Measurements from ENCODE around the gene TMEM231. TPM values are rescaled to one million over a fixed set of nuclear protein-coding genes. Genes with fewer than 3 reads are reported as not detected.

The TMEM231 gene, protein sequence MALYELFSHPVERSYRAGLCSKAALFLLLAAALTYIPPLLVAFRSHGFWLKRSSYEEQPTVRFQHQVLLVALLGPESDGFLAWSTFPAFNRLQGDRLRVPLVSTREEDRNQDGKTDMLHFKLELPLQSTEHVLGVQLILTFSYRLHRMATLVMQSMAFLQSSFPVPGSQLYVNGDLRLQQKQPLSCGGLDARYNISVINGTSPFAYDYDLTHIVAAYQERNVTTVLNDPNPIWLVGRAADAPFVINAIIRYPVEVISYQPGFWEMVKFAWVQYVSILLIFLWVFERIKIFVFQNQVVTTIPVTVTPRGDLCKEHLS
- total RNA-seq (2022) (5.2 and 6.6 TPM in 2 replicates), Bru-seq, nascent RNA (percentile 41 among the genes with signal in this experiment), BruChase-seq, experiment 1, labeled RNA remaining after a 2-hour chase (percentile 54 among the genes with signal in this experiment), BruChase-seq, experiment 2, labeled RNA remaining after a 6-hour chase (percentile 63 among the genes with signal in this experiment)
- long read RNA-seq, full-length matches to known transcripts = 6 of 10 reads
- long read RNA-seq, partial matches to known transcripts = 1 of 10 reads
- long read RNA-seq, other reads (novel, unspliced or antisense) = 3 of 10 reads

DNA sequence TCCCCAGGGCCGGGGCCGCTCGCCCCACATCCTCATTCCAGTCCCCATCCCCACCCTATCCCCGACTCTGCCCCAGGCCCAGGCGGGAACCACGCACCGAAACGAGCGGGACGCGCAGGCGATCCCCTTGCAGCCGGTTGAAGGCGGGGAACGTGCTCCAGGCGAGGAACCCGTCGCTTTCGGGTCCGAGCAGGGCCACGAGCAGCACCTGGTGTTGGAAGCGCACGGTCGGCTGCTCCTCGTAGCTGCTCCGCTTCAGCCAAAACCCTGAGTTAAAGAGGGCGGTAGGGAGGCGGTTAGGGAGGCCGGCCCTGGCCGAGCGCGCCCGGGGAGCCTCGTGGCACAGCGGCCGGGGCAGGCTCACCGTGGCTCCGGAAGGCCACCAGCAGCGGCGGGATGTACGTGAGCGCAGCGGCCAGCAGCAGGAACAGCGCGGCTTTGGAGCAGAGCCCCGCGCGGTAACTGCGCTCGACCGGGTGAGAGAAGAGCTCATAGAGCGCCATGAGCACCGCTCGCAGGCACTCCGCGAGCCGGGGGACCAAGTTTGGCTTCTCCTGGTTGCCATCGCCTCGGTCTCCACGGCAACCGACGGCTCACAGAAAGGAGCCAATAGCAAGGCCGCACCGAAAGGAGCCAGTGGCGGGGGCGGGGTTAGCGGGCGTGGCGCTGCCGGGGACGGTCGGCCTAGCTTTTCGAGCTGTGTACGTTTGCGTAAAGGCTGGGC lies at the start of gene TMEM231:
Gene TMEM231, minus strand, starts transcription at position 546 of the 724 bp plus-strand sequence. Its CDS starts 43 bp downstream, at position 503.
- peaks cover 6% of the 10 kb centered on the region for H3K36me3 Mint-ChIP-seq (ENCODE audit: insufficient read depth, unreplicated experiment)
- DNase-seq = peak; percentile 95 to 96
- no peaks in the 10 kb centered on the region for H3K27me3 Mint-ChIP-seq (ENCODE audit: insufficient read depth, unreplicated experiment)
- intact Hi-C loops (cut with micrococcal nuclease; ENCODE audit: unreplicated experiment) = loop anchor here (1.0 to 2.0 kb wide), 4 partner anchors 10 to 91 kb away; partner anchors contain the start of genes GABARAPL2, KARS1 and TERF2IP
- peak within 1 kb of the TSS; percentile 98 for H3K27ac Mint-ChIP-seq (ENCODE audit: unreplicated experiment)
- POLR2A ChIA-PET = interaction anchor here (0.5 to 1.2 kb wide), 4 partner anchors 9 to 391 kb away, joined by 3 to 6 read pairs (median 4); partner anchors contain the start of gene GABARAPL2
- no peak for TF ChIP-seq CTCF (IDR thresholded peaks at IDR 0.05; ENCODE audit: insufficient read depth in 1 of 2, low read depth in 1 of 2, low read length in 1 of 2, severe bottlenecking in 1 of 2, unreplicated experiment in 1 of 2)
- H3K4me1 Mint-ChIP-seq (ENCODE audit: low read depth, unreplicated experiment) = peaks cover 6% of the 10 kb centered on the region
- CTCF ChIA-PET = interaction anchor here (0.7 to 2.7 kb wide), 3 partner anchors 39 to 122 kb away, joined by 3 to 21 read pairs (median 4); partner anchors contain the start of genes CFDP1 and CHST6
- H3K27me3 ChIP-seq (replicated peaks; ENCODE audit: control insufficient read depth, insufficient read depth, low read length) = no peaks in the 10 kb centered on the region
- H3K36me3 ChIP-seq (ENCODE audit: control insufficient read depth, insufficient read depth, low read length) = no peaks in the 10 kb centered on the region
- peak within 1 kb of the TSS; percentile 76 for H3K4me3 ChIP-seq (ENCODE audit: low read depth, low read length)
- no peaks in the 10 kb centered on the region for H3K4me1 ChIP-seq
- peak within 1 kb of the TSS; percentile 98 for H3K4me3 Mint-ChIP-seq (ENCODE audit: unreplicated experiment)
- BruUV-seq (replicated peaks) = no TSS peak
- no peaks in the 10 kb centered on the region for H3K9me3 Mint-ChIP-seq (ENCODE audit: unreplicated experiment)
- H3K9me3 ChIP-seq = no peaks in the 10 kb centered on the region

DNA sequence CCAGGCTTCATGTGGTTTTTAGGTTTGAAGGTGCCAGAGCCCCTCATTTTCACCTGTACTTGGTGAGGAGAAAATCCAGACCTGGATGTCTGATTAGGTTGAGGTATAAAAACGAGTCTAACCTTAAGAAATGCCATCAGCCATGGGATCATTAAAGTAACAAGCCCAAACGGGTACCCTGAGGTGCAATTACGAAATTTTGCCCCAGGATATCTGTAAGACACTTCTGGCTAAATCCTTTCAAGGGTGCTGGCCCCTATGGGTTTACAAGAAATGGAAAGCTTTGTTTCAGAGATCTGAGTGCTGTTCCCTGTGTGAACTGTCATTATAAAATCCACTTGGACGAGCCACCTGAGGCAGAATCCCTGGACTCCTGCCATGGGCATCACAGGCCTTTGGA lies 47.2 kb upstream of the TMEM231 start:
- DNase-seq = no peak
- no peaks in the 10 kb centered on the region for H3K27me3 Mint-ChIP-seq (ENCODE audit: insufficient read depth, unreplicated experiment)
- POLR2A ChIA-PET = no interaction called here
- intact Hi-C loops (cut with micrococcal nuclease; ENCODE audit: unreplicated experiment) = no loop called here
- Histone ChIP-seq H3K9me3 (peaks cover 6% of the 10 kb centered on the region; the same call in 1 of the 2 replicates), H3K4me1 (no peaks in the 10 kb centered on the region), H3K27me3 (replicated peaks; ENCODE audit: control insufficient read depth, insufficient read depth, low read length) (no peaks in the 10 kb centered on the region), H3K36me3 (ENCODE audit: control insufficient read depth, insufficient read depth, low read length) (peaks cover 12% of the 10 kb centered on the region), H3K4me3 (ENCODE audit: low read depth, low read length) (no peak overlapping the region)
- CTCF ChIA-PET = no interaction called here
- H3K36me3 Mint-ChIP-seq (ENCODE audit: insufficient read depth, unreplicated experiment) = peaks cover 66% of the 10 kb centered on the region
- no peak for TF ChIP-seq CTCF (IDR thresholded peaks at IDR 0.05; ENCODE audit: insufficient read depth in 1 of 2, low read depth in 1 of 2, low read length in 1 of 2, severe bottlenecking in 1 of 2, unreplicated experiment in 1 of 2)
- no peaks in the 10 kb centered on the region for H3K4me1 Mint-ChIP-seq (ENCODE audit: low read depth, unreplicated experiment)
- H3K9me3 Mint-ChIP-seq (ENCODE audit: unreplicated experiment) = peaks cover 12% of the 10 kb centered on the region
- no peak overlapping the region for H3K4me3 Mint-ChIP-seq (ENCODE audit: unreplicated experiment)
- no TSS peak for BruUV-seq (replicated peaks)
- H3K27ac Mint-ChIP-seq (ENCODE audit: unreplicated experiment) = no peak overlapping the region
